Measurements from ENCODE around the gene AZU1.

AZU1 gene

GRCh38 chr19:797528-798414 is 29.9 kb upstream of the AZU1 start:
- peak; percentile 85 for DNase-seq (ENCODE audit: low read depth)

GRCh38 chr19:798415-799075 is 29.1 kb upstream of the AZU1 start:
- DNase-seq (ENCODE audit: low read depth), result no peak

GRCh38 chr19:799076-799881 is 28.4 kb upstream of the AZU1 start:
- no peak for DNase-seq (ENCODE audit: low read depth)

- no peak for DNase-seq (ENCODE audit: low read depth)
Measured at GRCh38 chr19:800360-801029, 27.1 kb upstream of the AZU1 start.

GRCh38 chr19:801030-801860 is 26.4 kb upstream of the AZU1 start:
- DNase-seq (ENCODE audit: low read depth), result no peak

GRCh38 chr19:801861-802497 is 25.7 kb upstream of the AZU1 start:
- no peak for DNase-seq (ENCODE audit: low read depth)

GRCh38 chr19:802498-803098 is 25.0 kb upstream of the AZU1 start:
- DNase-seq (ENCODE audit: low read depth), result no peak

- DNase-seq (ENCODE audit: low read depth), result no peak
Measured at GRCh38 chr19:803099-803561, 24.5 kb upstream of the AZU1 start.

GRCh38 chr19:803686-804418 is 23.8 kb upstream of the AZU1 start:
- no peak for DNase-seq (ENCODE audit: low read depth)

- DNase-seq (ENCODE audit: low read depth), result no peak
Measured at GRCh38 chr19:804419-805165, 23.0 kb upstream of the AZU1 start.

- DNase-seq (ENCODE audit: low read depth), result no peak
Measured at GRCh38 chr19:805166-805551, 22.5 kb upstream of the AZU1 start.

- DNase-seq (ENCODE audit: low read depth), result no peak
Measured at GRCh38 chr19:805600-806550, 21.8 kb upstream of the AZU1 start.

- no peak for DNase-seq (ENCODE audit: low read depth)
Measured at GRCh38 chr19:806815-807421, 20.7 kb upstream of the AZU1 start.

- DNase-seq (ENCODE audit: low read depth), result no peak
Measured at GRCh38 chr19:807627-808422, 19.8 kb upstream of the AZU1 start.

- no peak for DNase-seq (ENCODE audit: low read depth)
Measured at GRCh38 chr19:808423-808775, 19.2 kb upstream of the AZU1 start.

GRCh38 chr19:810077-810855 is 17.4 kb upstream of the AZU1 start:
- no peak for DNase-seq (ENCODE audit: low read depth)
